ENCODE measurements around the gene KRT40.

KRT40 gene

DNA sequence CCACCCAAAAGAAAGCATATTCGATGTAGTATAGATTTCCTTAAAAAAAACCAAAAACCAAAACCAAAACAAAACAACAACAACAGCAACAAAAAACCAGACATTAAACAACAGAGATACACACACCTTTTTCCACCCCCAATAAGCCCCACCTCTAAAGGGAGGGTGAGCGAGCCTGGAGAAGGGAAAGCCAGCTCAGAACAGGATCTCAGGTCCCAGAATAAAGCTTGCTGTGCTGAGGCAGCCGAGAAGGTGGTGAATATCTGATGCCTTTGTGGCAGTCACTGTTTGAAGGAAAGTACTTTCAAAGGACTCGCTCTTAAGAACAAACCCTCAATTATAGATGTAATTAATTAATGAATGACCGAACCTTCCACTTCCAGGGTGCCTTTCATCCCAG, 47.1 kb downstream of the KRT40 start:
- Histone ChIP-seq H3K27ac (ENCODE audit: low read depth, low read length) (no peak overlapping the region), H2AFZ (ENCODE audit: low read depth, low read length, severe bottlenecking) (no peak overlapping the region), H3K4me3 (ENCODE audit: insufficient read depth, low read length, poor library complexity, severe bottlenecking) (no peak overlapping the region), H3K36me3 (ENCODE audit: low read length) (no peaks in the 10 kb centered on the region), H3F3A (ENCODE audit: insufficient read depth) (no peaks in the 10 kb centered on the region), H3K9me3 (ENCODE audit: insufficient read depth, low read length) (no peaks in the 10 kb centered on the region), H3K27me3 (ENCODE audit: low read length) (no peaks in the 10 kb centered on the region), H3K79me2 (ENCODE audit: insufficient read depth, low read length) (no peaks in the 10 kb centered on the region), H4K20me1 (ENCODE audit: low read depth, low read length) (no peaks in the 10 kb centered on the region), H3K4me2 (ENCODE audit: low read depth, low read length, poor library complexity, severe bottlenecking) (no peak overlapping the region), H3K9ac (ENCODE audit: low read length) (no peak overlapping the region), H3K9me2 (replicated peaks; ENCODE audit: insufficient read depth, low read length) (no peaks in the 10 kb centered on the region)
- TF ChIP-seq, protein P1, sequence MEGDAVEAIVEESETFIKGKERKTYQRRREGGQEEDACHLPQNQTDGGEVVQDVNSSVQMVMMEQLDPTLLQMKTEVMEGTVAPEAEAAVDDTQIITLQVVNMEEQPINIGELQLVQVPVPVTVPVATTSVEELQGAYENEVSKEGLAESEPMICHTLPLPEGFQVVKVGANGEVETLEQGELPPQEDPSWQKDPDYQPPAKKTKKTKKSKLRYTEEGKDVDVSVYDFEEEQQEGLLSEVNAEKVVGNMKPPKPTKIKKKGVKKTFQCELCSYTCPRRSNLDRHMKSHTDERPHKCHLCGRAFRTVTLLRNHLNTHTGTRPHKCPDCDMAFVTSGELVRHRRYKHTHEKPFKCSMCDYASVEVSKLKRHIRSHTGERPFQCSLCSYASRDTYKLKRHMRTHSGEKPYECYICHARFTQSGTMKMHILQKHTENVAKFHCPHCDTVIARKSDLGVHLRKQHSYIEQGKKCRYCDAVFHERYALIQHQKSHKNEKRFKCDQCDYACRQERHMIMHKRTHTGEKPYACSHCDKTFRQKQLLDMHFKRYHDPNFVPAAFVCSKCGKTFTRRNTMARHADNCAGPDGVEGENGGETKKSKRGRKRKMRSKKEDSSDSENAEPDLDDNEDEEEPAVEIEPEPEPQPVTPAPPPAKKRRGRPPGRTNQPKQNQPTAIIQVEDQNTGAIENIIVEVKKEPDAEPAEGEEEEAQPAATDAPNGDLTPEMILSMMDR (IDR thresholded peaks at IDR 0.05; ENCODE audit: insufficient read depth, low read length, poor library complexity, severe bottlenecking) = no peak
- TF ChIP-seq EZH2phosphoT487 (conservative IDR thresholded peaks at IDR 0.05; ENCODE audit: low read length) = no peak

DNA sequence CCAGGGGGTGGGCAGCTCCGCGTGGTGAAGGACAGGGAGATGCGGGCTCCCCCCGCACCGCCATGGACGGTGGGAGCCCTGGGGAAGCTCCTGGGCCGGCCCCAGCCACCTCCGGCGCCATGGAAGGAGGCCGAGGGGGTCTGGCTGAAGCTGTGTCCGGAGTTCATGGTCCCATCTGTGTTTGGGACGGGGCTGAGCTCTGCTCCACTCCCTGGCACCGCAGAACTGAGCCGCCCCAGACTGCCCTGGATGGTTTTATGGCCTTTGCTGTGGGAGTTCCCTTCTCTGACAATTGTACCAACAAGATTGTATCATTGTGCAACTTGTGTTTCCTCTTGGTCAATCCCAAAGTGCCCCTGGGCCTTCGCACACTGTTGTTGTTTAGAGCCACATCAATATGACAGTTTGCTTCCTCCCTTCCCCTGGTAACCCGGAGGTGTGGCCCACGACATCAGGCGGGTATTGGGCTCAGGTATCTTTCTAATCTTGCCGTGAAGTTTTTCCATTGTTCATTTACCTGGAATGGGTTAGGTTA, 47.6 kb downstream of the KRT40 start:
- Histone ChIP-seq H3K9me3 (ENCODE audit: insufficient read depth, low read length) (no peaks in the 10 kb centered on the region), H4K20me1 (ENCODE audit: low read depth, low read length) (no peaks in the 10 kb centered on the region), H3K79me2 (ENCODE audit: insufficient read depth, low read length) (no peaks in the 10 kb centered on the region), H3K9me2 (replicated peaks; ENCODE audit: insufficient read depth, low read length) (no peaks in the 10 kb centered on the region), H3K27ac (ENCODE audit: low read depth, low read length) (no peak overlapping the region), H3F3A (ENCODE audit: insufficient read depth) (no peaks in the 10 kb centered on the region), H3K36me3 (ENCODE audit: low read length) (no peaks in the 10 kb centered on the region), H3K9ac (ENCODE audit: low read length) (no peak overlapping the region), H2AFZ (ENCODE audit: low read depth, low read length, severe bottlenecking) (no peak overlapping the region), H3K4me2 (ENCODE audit: low read depth, low read length, poor library complexity, severe bottlenecking) (no peak overlapping the region), H3K27me3 (ENCODE audit: low read length) (no peaks in the 10 kb centered on the region), H3K4me3 (ENCODE audit: insufficient read depth, low read length, poor library complexity, severe bottlenecking) (no peak overlapping the region)
- TF ChIP-seq, protein P1 (IDR thresholded peaks at IDR 0.05; ENCODE audit: insufficient read depth, low read length, poor library complexity, severe bottlenecking) = no peak
- TF ChIP-seq EZH2phosphoT487 (conservative IDR thresholded peaks at IDR 0.05; ENCODE audit: low read length) = no peak

DNA sequence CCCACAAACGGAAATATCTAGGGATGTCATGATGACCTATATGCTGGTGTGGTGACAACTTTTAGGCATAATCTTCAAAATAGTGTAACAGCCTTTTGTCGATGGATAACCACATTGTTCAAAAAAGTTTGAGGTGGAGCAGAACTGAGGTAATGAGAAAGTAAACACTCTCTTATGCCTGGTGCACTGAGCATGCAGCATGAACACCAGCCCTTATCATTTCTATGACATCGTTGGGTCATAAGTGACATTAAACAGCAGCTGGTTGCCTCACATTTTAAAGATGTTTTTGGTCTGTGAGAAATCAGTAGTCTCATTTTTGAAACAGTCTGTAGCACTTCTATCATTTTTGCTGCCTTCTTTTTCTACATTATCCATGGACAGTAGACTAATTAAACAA, 48.5 kb downstream of the KRT40 start:
- no peaks in the 10 kb centered on the region for H3K9me2 ChIP-seq (replicated peaks; ENCODE audit: insufficient read depth, low read length)
- no peaks in the 10 kb centered on the region for H3F3A ChIP-seq (ENCODE audit: insufficient read depth)
- H4K20me1 ChIP-seq (ENCODE audit: low read depth, low read length) = no peaks in the 10 kb centered on the region
- TF ChIP-seq EZH2phosphoT487 (conservative IDR thresholded peaks at IDR 0.05; ENCODE audit: low read length) = no peak
- TF ChIP-seq, protein P1 (IDR thresholded peaks at IDR 0.05; ENCODE audit: insufficient read depth, low read length, poor library complexity, severe bottlenecking) = no peak
- H3K4me2 ChIP-seq (ENCODE audit: low read depth, low read length, poor library complexity, severe bottlenecking) = no peak overlapping the region
- H3K4me3 ChIP-seq (ENCODE audit: insufficient read depth, low read length, poor library complexity, severe bottlenecking) = no peak overlapping the region
- H3K9me3 ChIP-seq (ENCODE audit: insufficient read depth, low read length) = no peaks in the 10 kb centered on the region
- no peaks in the 10 kb centered on the region for H3K27me3 ChIP-seq (ENCODE audit: low read length)
- no peak overlapping the region for H2AFZ ChIP-seq (ENCODE audit: low read depth, low read length, severe bottlenecking)
- H3K9ac ChIP-seq (ENCODE audit: low read length) = no peak overlapping the region
- H3K36me3 ChIP-seq (ENCODE audit: low read length) = no peaks in the 10 kb centered on the region
- no peaks in the 10 kb centered on the region for H3K79me2 ChIP-seq (ENCODE audit: insufficient read depth, low read length)
- no peak overlapping the region for H3K27ac ChIP-seq (ENCODE audit: low read depth, low read length)
